ENCODE data around the gene TYR. TPM values are rescaled to one million over a fixed set of nuclear protein-coding genes. Genes with fewer than 3 reads are reported as not detected.
"Not testable (repeated sequence)": the region's sequence is repeated elsewhere in the genome, so short reads cannot be mapped to it uniquely, and the experiment has no call there.

The TYR gene
- total RNA-seq, 1 experiment from 2014 or later, result not detected

DNA sequence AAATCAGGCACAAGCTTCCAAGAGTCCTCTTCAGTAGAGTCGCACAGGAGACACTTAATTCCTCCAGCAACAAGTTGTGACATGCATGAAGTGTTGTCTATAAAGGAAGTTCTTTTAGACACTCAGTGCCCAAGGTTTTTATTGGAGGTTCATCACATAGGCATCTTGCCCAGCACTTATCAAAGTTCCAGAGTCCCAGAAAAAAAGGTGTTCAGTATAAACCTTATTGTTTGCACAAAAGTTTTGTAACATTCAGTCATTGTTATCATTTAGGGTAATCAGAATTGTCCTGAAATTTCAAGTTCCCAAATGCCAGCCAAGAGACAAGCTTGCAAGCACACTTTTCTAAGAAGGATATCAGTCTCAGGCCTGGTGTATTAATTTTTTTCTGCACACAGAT, 130.6 kb downstream of the TYR start:
- H3K27me3 ChIP-seq (ENCODE audit: control insufficient read depth, insufficient read depth, low read length); H3K4me1 ChIP-seq (ENCODE audit: control insufficient read depth, insufficient read depth, low read length); H3K36me3 ChIP-seq (ENCODE audit: control insufficient read depth, insufficient read depth, low read length); CTCF ChIA-PET; DNase-seq (ENCODE audit: low read depth, low spot score); H3K27ac ChIP-seq (ENCODE audit: low read length); H3K9me3 ChIP-seq (ENCODE audit: control insufficient read depth, insufficient read depth, low read depth, low read length); H3K4me3 ChIP-seq (ENCODE audit: low read depth in 2 of 2, low read length in 2 of 2); intact Hi-C loops (cut with micrococcal nuclease; ENCODE audit: unreplicated experiment); BruUV-seq (replicated peaks); in situ Hi-C loops (cut with HindIII; ENCODE audit: low pct_unique_long_range_greater_than_20kb, low sequenced_read_pairs); POLR2A ChIA-PET; ATAC-seq: not testable (repeated sequence)

DNA sequence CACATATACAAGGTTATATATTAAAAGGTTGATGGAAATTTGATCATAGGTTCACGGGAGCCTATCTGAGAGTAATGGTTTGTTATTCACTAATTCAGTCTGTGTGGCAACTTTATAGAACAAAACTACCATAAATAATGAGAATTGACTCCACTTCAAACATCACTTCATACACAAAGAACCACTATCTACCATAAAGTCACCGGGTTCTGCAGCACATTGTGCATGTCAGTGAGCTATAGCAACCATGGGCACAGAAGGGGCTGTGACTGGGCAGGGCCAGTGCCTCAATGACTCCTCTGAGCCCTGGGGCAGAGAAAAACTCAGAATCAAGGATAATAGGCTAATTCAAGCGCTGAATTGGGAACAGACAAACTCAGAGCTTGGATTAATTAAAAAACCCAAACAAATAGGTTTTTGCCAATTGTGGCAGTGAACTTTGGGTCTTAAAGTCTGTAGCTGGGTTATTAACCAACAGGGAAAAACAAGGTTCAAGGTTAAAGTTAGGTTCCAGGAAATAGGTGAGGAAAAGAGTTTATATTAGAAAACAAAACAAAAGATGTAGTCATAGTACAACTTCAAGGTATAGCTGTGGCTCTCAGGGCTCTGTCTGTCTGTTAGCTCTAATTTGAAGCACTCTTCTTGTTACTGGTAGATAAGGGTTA, 131.8 kb downstream of the TYR start:
- ATAC-seq; H3K27me3 ChIP-seq (ENCODE audit: control insufficient read depth, insufficient read depth, low read length); H3K9me3 ChIP-seq (ENCODE audit: control insufficient read depth, insufficient read depth, low read depth, low read length); H3K27ac ChIP-seq (ENCODE audit: low read length); H3K36me3 ChIP-seq (ENCODE audit: control insufficient read depth, insufficient read depth, low read length); POLR2A ChIA-PET; DNase-seq (ENCODE audit: low read depth, low spot score); intact Hi-C loops (cut with micrococcal nuclease; ENCODE audit: unreplicated experiment); H3K4me1 ChIP-seq (ENCODE audit: control insufficient read depth, insufficient read depth, low read length); BruUV-seq (replicated peaks); H3K4me3 ChIP-seq (ENCODE audit: low read depth in 2 of 2, low read length in 2 of 2); in situ Hi-C loops (cut with HindIII; ENCODE audit: low pct_unique_long_range_greater_than_20kb, low sequenced_read_pairs); CTCF ChIA-PET: not testable (repeated sequence)

DNA sequence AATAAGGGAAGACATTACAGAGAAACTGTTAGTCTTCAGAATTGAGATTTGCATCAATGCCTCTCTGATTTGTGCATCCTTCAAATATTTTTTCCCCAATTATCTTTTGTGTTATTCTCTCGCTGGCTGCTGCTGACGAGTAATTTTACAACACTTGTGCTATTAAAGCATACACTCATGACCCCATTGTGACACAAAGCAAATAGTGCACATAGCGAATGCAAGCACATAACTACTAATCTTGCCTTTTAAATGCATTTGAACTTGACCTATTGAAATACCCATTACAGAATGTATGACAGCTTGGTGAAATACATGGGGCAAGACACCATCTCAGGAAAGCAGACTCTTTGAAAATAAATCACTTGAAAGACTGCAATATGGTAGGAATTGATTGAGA, 132.9 kb downstream of the TYR start:
- intact Hi-C loops (cut with micrococcal nuclease; ENCODE audit: unreplicated experiment); POLR2A ChIA-PET: not testable (repeated sequence)

DNA sequence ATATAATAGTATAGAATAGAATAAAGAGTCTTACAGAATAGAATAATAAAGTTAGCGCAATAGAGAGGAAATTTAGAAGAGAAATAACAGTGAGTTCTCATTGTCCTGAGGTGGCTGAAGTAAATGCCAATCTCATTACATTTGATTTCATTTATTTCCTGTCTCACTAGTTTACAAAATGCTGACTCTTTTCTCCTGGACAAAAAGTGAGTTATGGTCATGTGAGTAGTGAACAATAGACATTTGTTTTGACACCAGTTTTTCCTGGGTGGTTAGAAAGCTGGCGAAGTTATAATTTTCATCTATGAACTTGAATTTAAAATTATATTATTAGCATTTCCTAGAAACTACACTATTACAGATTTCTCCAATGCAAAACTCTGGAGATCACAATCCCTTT, 143.7 kb downstream of the TYR start:
- H3K27me3 ChIP-seq (ENCODE audit: control insufficient read depth, insufficient read depth, low read length), result no peaks in the 10 kb centered on the region
- H3K27ac ChIP-seq (ENCODE audit: low read length), result no peak overlapping the region
- DNase-seq (ENCODE audit: low read depth, low spot score) (no peak), ATAC-seq (no peak)
- H3K36me3 ChIP-seq (ENCODE audit: control insufficient read depth, insufficient read depth, low read length), result no peaks in the 10 kb centered on the region
- no peak for TF ChIP-seq TCF7L2 (IDR thresholded peaks at IDR 0.05; ENCODE audit: low read depth, low read length)
- TF ChIP-seq POLR2AphosphoS5 (IDR thresholded peaks at IDR 0.05; ENCODE audit: low read depth, low read length), result no peak
- no peak for TF ChIP-seq SIN3A (IDR thresholded peaks at IDR 0.05; ENCODE audit: borderline replicate concordance, insufficient read depth, low read depth, low read length)
- TF ChIP-seq, protein P1, sequence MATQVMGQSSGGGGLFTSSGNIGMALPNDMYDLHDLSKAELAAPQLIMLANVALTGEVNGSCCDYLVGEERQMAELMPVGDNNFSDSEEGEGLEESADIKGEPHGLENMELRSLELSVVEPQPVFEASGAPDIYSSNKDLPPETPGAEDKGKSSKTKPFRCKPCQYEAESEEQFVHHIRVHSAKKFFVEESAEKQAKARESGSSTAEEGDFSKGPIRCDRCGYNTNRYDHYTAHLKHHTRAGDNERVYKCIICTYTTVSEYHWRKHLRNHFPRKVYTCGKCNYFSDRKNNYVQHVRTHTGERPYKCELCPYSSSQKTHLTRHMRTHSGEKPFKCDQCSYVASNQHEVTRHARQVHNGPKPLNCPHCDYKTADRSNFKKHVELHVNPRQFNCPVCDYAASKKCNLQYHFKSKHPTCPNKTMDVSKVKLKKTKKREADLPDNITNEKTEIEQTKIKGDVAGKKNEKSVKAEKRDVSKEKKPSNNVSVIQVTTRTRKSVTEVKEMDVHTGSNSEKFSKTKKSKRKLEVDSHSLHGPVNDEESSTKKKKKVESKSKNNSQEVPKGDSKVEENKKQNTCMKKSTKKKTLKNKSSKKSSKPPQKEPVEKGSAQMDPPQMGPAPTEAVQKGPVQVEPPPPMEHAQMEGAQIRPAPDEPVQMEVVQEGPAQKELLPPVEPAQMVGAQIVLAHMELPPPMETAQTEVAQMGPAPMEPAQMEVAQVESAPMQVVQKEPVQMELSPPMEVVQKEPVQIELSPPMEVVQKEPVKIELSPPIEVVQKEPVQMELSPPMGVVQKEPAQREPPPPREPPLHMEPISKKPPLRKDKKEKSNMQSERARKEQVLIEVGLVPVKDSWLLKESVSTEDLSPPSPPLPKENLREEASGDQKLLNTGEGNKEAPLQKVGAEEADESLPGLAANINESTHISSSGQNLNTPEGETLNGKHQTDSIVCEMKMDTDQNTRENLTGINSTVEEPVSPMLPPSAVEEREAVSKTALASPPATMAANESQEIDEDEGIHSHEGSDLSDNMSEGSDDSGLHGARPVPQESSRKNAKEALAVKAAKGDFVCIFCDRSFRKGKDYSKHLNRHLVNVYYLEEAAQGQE (IDR thresholded peaks at IDR 0.05; ENCODE audit: insufficient read depth in 1 of 2, low read depth in 2 of 2, low read length in 1 of 2), result no peak
- TF ChIP-seq, protein P2, sequence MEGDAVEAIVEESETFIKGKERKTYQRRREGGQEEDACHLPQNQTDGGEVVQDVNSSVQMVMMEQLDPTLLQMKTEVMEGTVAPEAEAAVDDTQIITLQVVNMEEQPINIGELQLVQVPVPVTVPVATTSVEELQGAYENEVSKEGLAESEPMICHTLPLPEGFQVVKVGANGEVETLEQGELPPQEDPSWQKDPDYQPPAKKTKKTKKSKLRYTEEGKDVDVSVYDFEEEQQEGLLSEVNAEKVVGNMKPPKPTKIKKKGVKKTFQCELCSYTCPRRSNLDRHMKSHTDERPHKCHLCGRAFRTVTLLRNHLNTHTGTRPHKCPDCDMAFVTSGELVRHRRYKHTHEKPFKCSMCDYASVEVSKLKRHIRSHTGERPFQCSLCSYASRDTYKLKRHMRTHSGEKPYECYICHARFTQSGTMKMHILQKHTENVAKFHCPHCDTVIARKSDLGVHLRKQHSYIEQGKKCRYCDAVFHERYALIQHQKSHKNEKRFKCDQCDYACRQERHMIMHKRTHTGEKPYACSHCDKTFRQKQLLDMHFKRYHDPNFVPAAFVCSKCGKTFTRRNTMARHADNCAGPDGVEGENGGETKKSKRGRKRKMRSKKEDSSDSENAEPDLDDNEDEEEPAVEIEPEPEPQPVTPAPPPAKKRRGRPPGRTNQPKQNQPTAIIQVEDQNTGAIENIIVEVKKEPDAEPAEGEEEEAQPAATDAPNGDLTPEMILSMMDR (IDR thresholded peaks at IDR 0.05), result no peak
- POLR2A ChIA-PET, result no interaction called here
- CTCF ChIA-PET, result no interaction called here
- no peaks in the 10 kb centered on the region for H3K4me1 ChIP-seq (ENCODE audit: control insufficient read depth, insufficient read depth, low read length)
- H3K9me3 ChIP-seq (ENCODE audit: control insufficient read depth, insufficient read depth, low read depth, low read length), result no peaks in the 10 kb centered on the region
- in situ Hi-C loops (cut with HindIII; ENCODE audit: low pct_unique_long_range_greater_than_20kb, low sequenced_read_pairs), result no loop called here
- BruUV-seq (replicated peaks), result no TSS peak
- no peak overlapping the region for H3K4me3 ChIP-seq (ENCODE audit: low read depth in 2 of 2, low read length in 2 of 2)
- intact Hi-C loops (cut with micrococcal nuclease; ENCODE audit: unreplicated experiment), result no loop called here

More for the DNA sequence above, 132.9 kb downstream of the TYR start:
- CTCF ChIA-PET; in situ Hi-C loops (cut with HindIII; ENCODE audit: low pct_unique_long_range_greater_than_20kb, low sequenced_read_pairs); H3K4me3 ChIP-seq (ENCODE audit: low read depth in 2 of 2, low read length in 2 of 2); H3K9me3 ChIP-seq (ENCODE audit: control insufficient read depth, insufficient read depth, low read depth, low read length); BruUV-seq (replicated peaks); DNase-seq (ENCODE audit: low read depth, low spot score); H3K27me3 ChIP-seq (ENCODE audit: control insufficient read depth, insufficient read depth, low read length); H3K4me1 ChIP-seq (ENCODE audit: control insufficient read depth, insufficient read depth, low read length); H3K36me3 ChIP-seq (ENCODE audit: control insufficient read depth, insufficient read depth, low read length); ATAC-seq; H3K27ac ChIP-seq (ENCODE audit: low read length): not testable (repeated sequence)
- TF ChIP-seq TCF7L2 (IDR thresholded peaks at IDR 0.05; ENCODE audit: low read depth, low read length), result peak; percentile 57; the same call in 1 of the 2 replicates
